ENCODE results near the gene ENOX1.

ENOX1 gene

DNA sequence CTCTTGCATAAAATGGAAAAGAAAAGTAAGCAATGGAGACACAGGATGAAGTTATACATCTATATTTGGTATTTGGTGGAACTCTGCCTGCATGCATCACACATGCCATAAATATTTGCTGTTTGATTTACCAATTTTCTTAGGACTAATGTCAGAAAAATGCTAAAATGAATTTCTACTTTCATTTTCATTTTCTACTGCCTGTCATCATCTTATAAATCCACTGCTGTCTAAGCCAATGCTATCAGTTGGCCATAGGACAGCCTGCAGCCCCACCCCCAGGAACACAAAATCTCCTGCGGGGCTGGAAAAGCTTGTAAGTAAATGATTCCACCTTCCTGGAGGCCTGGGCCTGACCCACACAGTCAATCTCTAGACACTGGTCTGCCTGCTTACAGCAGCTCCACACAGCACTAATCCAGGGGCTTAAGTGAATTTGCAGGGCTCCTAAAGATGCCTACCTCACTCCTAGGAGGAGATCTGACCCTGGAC, 122.0 kb downstream of the ENOX1 start:
- peak; percentile 66 for DNase-seq

DNA sequence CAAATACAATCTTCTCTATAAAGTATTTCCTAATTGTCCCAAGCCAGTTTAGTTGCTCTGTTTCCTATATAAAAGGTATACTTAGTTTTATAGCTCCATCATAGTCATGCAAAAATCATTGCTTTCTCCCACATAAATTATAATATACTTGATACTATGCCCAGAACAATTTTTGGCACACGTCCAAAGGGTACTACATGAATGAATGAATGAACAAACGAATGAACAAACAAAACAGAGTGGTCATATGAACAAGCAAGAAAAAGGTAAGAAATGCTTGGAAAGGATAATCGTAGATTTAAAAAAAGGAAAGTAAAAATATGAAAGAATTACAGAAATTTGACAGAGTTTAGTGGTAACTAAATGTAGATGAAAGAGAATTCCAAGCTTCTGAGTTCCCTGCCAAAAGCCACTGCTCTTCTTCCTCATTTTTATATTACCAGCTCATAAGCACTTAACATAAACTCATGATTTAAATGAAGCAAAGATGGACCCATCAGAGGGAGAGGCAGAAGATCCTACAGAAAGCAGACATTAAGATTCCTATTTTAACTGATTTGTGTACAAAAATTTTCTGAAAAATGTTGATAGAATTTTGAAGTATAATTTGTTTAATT, 123.2 kb downstream of the ENOX1 start:
- DNase-seq: no peak

DNA sequence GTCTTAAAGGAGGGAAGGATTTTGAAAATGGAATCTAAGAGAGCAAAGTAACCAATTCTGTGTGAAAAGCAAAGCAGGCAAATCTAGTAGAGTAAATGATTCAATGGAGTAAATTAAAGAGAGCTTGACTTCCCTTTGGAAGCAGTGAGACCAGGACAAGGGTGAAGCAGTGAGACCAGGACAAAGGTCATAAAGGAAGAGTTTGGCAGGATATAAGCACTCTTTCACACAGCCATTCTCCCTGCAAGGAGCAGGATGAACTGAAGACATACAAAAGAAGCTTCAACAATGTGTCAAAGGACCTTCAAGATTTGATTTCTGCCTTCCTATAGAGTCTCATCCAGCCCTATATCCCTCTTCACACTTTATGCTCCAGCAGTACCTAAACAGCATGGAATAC, 123.8 kb downstream of the ENOX1 start:
- no peak for DNase-seq

DNA sequence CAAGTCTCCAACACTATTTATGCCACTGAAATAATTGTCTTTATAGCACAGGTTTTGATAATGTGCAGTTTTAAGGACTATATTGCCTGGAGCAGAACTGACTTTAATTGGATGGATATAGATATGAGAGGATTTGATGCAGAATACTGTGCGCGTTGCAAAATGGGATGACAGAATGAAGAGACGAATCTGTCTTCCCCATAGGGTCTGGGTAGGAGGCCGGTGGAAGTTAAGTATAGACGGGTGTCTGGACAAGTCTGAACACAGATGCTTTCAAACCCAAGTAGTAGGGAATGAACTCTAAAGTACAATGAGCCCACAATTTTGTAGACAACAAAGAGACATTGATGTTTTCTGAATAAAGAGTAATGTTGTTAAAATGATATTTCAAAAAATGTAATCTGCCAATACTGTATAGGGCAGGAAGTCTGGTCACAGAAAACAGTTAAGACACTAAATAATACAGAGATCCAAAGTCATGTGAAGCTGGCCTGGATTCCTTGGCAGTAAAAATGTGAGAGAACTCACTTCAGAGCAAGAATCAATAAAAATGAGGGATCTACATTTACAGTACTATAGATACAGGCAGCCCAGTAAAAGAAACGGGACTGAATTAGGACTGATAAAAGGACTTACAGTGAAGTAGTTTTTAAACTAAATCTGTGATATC, 125.5 kb downstream of the ENOX1 start:
- no peak for DNase-seq

DNA sequence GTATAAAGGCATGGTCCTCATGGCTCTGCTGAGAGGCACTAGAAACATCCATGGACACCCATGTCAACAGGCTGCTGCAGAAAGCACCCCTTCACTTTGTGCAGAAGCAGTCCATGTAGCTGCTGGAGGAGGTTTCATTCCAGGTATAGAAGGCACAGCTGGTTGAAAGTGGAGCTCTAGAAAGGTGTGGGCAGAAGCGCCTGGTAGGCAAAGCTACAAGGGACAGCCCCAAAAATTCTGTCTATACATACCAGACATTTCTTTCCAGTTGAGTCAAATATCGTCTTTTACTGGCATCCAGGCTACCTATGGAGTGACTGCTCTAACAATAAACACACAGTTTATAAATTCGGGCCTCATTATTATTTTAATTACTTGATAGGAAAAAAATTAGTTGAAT, 129.3 kb downstream of the ENOX1 start:
- no peak for DNase-seq

DNA sequence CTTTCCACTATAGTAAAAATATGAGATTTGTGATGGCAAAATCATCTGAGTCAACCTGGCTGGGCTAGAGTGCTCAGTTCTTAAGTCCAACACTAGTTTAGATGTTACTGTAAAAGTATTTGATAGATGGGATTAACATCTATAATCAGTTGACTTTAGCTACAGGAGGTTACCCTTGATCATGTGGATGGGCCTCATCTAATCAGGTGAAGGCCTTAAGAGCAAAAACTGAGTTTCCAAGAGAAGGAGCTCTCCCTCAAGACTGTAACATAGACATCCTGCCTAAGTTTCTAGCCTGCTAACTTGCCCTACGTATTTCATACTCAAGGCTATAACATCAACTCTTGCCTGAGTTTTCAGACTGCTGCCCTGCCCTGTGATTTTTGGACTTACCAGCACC, 132.8 kb downstream of the ENOX1 start:
- DNase-seq: no peak

DNA sequence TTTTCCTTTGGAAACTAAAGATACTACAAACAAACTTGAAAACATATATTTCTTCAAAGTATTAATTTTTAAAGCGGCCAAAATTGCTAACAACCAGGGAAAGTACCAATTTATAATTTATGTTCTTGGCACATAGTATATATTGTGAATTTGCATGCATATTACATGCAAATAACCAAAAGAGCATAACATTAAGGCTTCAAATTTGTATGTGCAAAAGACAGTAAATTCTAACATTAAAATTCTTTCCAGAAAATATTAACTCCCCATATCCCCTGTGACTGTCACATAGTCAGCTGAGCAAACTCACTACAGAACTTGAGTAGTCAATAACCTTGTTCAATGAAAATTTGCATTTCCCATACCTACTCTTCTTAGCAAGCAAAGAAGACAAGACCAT, 133.4 kb downstream of the ENOX1 start:
- DNase-seq: no peak

DNA sequence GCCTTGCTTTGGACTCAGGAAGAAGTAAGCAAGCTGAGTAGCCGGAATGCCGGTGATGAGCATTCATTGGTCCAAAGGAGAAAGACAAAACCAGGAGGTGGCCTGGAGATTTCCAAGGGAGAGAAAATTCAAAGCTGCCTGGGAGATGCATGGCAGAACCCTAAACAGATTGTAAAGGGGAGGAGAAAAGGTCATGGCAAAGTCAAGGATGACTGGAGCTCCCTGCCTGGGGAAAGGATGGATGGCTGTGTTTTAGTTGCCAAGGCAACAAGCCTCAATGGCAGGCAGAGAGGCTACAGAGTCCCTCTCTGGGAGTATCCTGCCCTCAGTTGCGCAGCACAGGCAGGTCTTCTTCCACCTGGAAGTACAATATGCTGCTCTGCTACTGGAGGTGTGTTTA, 134.0 kb downstream of the ENOX1 start:
- DNase-seq: no peak

DNA sequence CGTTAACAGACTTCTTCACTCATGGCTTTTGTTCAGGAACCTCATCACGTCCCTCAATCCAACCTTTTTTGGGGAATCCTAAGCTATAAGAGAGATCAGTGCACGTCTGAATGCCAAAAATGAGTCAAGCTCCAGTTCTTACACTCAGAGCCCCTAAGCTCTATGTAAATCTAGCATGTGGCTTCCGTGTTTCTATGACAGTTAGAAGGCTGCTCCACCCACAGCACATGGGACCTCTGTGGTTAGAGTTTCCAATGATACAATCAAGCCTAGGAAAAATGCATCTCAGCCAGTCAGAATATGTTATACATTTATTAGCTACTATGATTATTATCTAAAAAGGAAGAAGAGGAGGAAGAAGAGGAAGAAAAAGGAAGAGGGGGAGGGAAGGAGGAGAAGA, 135.9 kb downstream of the ENOX1 start:
- DNase-seq: no peak

DNA sequence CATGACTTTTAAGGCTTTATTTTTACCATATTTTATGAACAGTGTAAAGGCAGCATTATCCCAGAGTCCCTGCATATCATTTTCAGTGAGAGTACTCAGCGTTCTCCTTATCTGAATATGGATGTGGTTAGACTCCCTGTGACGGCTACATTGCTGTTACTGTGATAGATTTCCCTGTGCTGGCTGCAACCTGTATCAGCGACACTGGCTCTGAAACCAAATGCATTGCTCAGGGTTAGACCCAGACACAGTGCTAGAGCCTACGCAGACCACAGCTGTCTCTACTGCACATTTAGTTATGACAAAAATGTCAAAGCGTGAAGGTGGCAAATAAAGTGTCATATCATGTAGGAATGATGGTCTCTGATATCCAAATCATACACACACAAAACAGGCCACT, 138.0 kb downstream of the ENOX1 start:
- DNase-seq: no peak

DNA sequence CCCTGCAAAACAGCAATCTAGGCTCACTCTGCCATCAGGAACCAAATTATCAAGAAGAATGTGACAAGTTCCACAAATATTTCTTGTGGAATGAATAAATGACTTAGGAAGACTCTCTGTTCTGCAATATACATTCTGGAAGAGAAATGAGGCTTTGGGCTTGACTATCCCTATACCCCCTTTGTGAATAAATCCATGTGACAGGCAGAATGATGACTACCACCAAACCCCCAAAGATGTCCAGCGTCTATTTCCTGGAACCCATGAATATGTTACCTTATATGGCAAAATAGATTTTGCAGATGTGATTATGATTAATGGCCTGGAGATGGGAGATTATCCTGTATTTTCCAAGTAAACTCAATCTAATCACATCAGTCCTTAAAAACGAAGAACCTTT, 139.3 kb downstream of the ENOX1 start:
- DNase-seq: no peak

DNA sequence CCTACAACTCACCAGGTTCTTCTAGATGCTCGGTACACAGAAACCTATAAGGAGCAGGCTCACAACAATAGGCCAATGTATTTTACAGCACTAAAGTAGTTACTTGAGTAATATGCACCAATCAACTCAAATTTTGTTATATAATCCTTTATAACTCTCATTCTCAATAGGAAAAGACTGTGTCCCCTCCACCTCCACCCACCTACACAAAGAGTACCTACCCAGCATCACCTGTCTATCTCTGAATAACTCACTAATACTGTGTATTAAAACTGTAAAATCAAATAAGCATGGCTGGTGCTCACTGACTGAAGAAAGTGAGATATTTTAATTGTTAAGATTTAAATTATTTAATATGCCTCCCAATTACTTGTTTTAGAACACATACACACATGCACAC, 146.3 kb downstream of the ENOX1 start:
- no peak for DNase-seq

DNA sequence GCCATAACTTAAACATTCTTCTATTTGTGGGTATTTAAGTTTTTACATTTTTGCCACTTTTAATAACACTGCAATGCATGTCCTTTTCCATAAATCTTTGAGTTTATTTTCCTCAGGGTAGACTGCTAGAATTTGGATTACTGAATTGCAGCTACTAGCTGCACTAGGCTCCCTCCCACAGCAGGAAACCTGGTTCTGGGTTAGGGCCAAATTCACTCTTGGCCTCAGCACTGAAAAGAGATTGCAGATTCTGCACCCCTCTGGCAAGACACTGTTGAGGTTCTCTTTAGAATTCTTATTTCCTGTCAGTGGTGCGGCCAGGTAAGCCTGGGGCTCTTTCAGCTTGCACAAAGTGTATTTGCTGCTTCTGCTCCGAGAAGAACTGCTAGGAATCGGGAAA, 155.7 kb downstream of the ENOX1 start:
- DNase-seq: no peak

DNA sequence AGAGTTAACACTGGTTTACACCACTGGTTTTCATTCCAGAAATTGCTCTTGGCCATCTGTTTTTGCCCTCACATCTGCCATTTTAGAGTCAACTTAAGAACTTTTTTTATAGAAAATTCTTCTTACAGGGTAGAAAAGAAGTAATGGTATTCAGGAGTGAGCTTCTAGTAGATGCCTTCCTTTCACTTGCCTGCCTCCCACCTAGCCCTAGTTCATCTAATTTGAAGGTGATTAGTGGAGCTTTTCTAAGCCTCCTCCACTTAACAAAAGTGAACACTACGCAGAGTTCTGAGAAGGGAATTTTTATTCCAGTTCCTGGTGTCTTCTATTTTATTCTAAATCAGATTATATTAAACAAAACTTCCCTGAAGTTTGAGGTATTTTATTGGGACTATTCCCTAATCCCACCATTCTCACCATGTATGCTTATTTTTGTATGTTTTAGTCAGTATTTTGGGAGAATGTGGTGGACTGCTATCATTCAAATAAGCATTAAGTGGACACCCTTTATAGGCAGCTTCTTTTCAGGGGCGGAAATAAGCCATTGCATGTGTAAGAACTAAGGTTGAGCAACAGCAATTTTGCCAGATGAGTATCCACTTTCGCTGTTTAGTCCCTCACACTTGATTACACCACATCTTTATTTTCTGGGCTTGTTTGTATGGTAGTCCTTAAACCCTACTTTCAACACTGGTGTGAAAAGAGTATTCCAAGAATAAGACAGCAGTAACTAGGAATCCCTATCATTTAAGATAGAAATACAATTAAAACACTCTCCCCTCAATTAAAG, 156.9 kb downstream of the ENOX1 start:
- DNase-seq: no peak

DNA sequence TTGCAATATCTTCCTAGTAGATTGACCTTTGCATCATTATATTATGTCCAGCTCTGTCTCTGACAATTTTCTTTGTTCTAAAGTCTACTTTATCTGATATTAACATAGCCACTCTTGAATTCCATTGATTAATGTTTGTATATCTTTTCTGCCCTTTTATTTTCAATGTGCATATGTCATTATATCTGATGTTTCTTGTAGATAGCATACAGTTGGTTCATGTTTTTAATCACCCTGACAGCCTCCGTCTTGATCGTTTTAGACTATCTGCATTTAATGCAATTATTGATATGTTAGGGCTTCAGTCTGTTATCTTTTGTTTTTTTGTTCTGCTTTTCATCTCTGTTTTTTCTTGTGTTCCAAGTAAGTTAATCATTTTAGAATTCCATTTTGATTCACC, 159.8 kb downstream of the ENOX1 start:
- DNase-seq: no peak

DNA sequence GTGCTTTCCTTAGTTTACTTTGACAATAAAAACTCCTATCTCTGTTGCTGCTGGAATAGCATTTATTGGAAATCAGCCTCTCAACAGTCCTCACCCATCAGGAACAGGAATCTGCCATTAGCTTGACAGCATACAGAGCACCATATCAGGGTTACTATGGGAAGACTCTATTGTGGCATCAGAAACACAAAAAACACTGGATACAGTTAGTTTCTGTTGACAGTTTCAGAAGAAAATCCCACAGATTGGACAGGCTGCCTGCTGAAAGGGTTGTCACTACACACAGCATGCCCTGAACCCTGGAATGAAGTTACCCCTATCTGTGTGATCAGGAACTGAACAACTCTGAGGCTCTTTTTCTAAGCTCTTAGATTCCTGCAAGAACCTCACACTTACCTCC, 172.7 kb downstream of the ENOX1 start:
- DNase-seq: no peak

DNA sequence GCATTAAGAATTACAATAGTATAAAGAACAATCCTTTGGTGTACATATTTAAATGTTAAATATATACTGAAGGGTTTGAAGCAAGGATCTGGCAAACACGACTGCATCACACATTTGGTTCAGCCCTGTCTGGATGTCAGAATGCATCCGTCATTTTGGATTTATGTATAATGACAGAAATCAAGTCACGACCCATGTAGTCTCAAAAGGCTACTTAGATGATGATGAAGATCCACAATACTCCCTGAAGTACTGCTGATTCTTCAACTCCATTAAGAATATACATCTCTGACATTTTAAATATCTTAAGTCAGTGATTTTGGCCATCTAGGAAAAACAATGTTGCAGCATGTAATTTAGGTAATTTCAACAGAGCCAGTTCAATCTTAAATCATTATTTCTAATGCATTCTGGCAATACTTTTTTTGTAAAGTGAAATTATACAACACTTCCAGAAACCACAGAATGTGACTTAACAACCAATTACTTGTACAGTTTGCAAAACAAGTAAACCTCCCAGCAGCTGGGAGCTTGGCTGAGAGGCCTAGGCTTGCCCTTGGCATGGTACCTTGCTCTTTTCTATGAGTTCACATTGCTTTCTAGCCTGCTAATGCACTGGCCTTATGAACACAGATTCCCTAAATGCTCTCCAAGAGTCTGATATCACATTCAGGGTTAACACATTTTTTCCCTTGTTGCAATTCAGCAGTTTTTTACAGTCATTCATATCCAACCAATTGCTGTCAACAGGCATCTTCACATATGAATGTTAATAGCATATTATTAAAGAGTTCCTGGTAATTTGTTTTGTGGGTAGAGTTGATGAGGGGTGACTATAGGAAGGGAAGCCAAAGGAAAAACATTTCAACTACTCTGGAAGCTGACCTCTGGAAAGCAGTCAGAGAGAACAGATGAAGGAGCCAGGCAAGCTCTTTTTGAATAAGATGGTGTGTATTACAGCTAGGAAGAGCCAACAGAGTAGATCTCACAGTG, 175.2 kb downstream of the ENOX1 start:
- DNase-seq: no peak

DNA sequence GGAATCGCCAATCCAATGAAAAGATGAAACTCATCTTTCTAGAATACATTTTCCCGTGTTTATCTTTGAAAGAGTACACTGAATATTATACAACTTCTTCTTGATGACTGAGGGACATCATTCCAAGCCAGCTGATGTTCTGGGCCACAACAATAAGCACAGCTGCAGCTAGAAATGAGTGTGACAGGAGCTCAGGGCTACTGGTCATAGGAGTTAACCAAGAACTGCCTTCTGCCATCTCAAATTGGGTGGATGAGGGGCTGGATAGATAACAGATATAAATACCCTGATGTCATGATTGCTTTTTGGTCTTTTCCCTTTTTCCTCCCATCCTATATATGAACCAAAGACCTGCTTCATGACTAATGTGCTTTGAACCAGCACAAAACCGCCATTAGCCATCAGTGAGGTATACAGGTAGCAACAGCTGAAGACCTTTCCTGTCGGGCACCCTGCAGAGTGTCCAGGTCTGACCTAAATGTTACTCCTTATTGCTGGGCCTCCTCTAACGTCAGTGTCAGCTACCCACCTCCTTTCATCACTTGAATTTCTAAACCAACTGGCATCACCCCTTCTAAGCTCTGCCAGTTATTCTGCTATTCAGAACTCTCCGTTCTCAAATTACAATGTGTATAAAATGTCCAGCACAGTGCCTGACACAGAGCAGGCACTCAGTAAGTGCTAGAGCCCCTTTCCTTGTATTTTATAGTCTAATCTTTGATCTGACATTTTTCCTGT, 178.2 kb downstream of the ENOX1 start:
- DNase-seq: no peak

DNA sequence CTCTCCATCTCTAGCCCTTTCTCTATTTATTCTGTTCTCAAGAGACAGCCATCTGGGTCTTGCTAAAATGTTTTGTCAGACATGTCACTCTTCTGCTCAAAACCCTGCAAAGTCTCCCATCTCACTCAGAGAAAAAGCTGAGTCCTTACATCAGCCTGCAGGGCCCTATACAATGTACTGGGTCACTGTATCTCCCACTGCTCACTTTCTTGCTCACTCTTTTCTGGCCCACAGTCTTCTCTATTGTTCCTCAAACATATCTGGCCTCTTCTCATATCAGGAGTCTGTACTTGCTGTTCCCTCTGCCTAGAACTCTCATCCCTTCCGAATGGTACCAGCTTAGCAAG, 189.2 kb downstream of the ENOX1 start:
- no peak for DNase-seq

DNA sequence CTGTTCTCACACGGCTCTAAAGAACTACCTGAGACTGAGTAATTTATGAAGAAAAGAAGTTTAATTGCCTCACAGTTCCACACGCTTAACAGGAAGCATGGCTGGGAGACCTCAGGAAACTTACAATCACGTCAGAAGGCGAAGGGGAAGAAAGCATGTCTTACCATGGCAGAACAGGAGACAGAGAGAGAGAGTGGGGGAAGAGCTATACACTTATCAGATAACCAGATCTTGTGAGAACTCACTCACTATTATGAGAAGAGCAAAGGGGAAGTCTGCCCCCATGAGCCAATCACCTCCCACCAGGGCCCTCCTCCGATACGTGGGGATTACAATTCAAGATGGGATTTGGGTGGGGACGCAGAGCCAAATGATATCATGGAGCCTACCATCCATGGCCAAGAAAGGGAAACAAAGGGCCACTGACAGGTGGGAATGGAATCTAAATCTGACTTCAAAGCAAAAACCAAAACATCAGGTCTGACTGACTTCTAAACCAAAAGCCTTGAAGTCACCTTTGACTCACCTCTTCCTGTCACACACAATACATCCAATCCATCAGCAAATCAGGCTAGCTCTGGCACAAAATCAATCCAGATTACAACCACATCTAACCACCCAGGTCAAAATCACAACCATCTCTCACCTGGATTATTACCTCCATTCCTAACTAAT, 189.7 kb downstream of the ENOX1 start:
- no peak for DNase-seq

DNA sequence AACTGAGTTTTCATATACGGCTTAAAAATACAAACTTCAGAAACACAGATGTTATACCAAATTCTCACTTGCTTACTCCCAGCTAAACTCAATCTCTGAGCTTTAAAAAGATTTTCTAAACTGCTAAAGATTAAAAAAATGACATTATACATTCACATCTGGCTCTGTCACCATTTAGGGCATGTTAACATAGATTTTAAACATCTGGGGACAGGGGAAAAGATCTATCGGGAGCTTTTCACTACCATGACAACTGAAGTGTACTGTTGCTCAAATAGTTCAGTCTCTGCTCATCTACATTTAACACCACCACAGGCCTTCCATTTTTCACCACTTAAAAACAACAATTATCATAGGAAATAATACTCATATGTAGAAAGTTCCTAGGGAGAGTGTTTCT, 190.8 kb downstream of the ENOX1 start:
- DNase-seq: no peak

DNA sequence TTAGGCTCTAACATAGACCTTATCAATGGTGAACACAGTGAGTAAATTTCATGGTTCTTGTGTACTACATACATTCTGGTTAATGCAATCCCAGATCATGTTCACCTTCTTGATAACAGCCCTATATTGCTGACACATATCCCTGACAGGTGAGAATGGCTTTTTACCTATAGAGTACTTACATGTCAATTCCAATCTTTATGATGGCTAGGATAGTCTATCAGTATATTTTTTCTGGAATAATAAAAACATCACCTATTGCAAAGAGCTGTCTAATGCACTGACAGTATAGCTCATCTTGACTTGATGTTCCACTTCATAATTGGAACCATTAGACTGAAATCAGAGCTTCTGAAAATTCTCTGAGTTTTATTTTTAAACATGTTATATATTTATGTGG, 199.4 kb downstream of the ENOX1 start:
- DNase-seq: no peak

Measured in islet precursor cell (in vitro differentiated cells).